ACC112 (cell line): ENCODE data around the gene DGKB.

Experiments
- H2AFZ ChIP-seq: fragments of 200-600 bp; sonication (generic); one replicate; pipeline ENCODE4 v1.6.0; 2017; ENCODE audit warnings: antibody characterized with exemption, low read length; ENCODE audit not compliant: unreplicated experiment
- H3K27ac ChIP-seq: fragments of 200-600 bp; sonication (generic); 2 replicates; pipeline ENCODE4 v1.5.1; 2014; ENCODE audit warnings: low read depth, mild to moderate bottlenecking, antibody characterized with exemption, low read length, moderate library complexity
- H3K27me3 ChIP-seq: fragments of 200-600 bp; sonication (generic); 2 replicates; pipeline ENCODE4 v1.6.1; 2014; ENCODE audit warnings: mild to moderate bottlenecking, antibody characterized with exemption, low read length, moderate library complexity, mixed read lengths; ENCODE audit not compliant: insufficient read depth
- H3K36me3 ChIP-seq: fragments of 200-600 bp; sonication (generic); 2 replicates; pipeline ENCODE4 v1.6.1; 2016; ENCODE audit warnings: mild to moderate bottlenecking, antibody characterized with exemption, low read length, moderate library complexity, mixed read lengths; ENCODE audit not compliant: insufficient read depth
- H3K4me1 ChIP-seq: fragments of 200-600 bp; sonication (generic); one replicate; pipeline ENCODE4 v1.6.1; 2016; ENCODE audit warnings: low read length, mixed read lengths; ENCODE audit not compliant: insufficient read depth, unreplicated experiment, control insufficient read depth
- H3K4me3 ChIP-seq: fragments of 200-600 bp; sonication (generic); 2 replicates; pipeline ENCODE4 v1.5.1; 2014; ENCODE audit warnings: mild to moderate bottlenecking, low read depth, low read length
- H3K79me2 ChIP-seq: fragments of 200-600 bp; sonication (generic); one replicate; pipeline ENCODE4 v1.6.0; 2016; ENCODE audit warnings: low read length; ENCODE audit not compliant: control insufficient read depth, unreplicated experiment, insufficient read depth

Gene DGKB

GRCh38 chr7:14604606-14605005 is 297.9 kb downstream of the DGKB start:
- no peaks in the 10 kb centered on the region for H3K79me2 ChIP-seq
- no peaks in the 10 kb centered on the region for H3K36me3 ChIP-seq
- H3K27ac ChIP-seq = no peak overlapping the region
- H3K27me3 ChIP-seq = no peaks in the 10 kb centered on the region
- peaks cover 8% of the 10 kb centered on the region for H3K4me1 ChIP-seq
- H3K4me3 ChIP-seq = no peak overlapping the region
- H2AFZ ChIP-seq = peak overlapping the region; percentile 62

GRCh38 chr7:14602851-14603250 is 299.7 kb downstream of the DGKB start:
- H2AFZ ChIP-seq = no peak overlapping the region
- H3K27ac ChIP-seq = no peak overlapping the region
- H3K36me3 ChIP-seq = no peaks in the 10 kb centered on the region
- H3K27me3 ChIP-seq = no peaks in the 10 kb centered on the region
- no peaks in the 10 kb centered on the region for H3K79me2 ChIP-seq
- H3K4me1 ChIP-seq = peaks cover 13% of the 10 kb centered on the region
- no peak overlapping the region for H3K4me3 ChIP-seq

GRCh38 chr7:14600766-14601367 is 301.7 kb downstream of the DGKB start:
- no peak overlapping the region for H3K27ac ChIP-seq
- no peak overlapping the region for H3K4me3 ChIP-seq
- H3K4me1 ChIP-seq = peaks cover 25% of the 10 kb centered on the region
- no peaks in the 10 kb centered on the region for H3K27me3 ChIP-seq
- no peaks in the 10 kb centered on the region for H3K36me3 ChIP-seq
- no peaks in the 10 kb centered on the region for H3K79me2 ChIP-seq
- H2AFZ ChIP-seq = no peak overlapping the region

- H3K27me3 ChIP-seq = no peaks in the 10 kb centered on the region
- H3K4me1 ChIP-seq = peaks cover 18% of the 10 kb centered on the region
- no peaks in the 10 kb centered on the region for H3K36me3 ChIP-seq
- no peak overlapping the region for H3K27ac ChIP-seq
- H2AFZ ChIP-seq = no peak overlapping the region
- H3K79me2 ChIP-seq = no peaks in the 10 kb centered on the region
- no peak overlapping the region for H3K4me3 ChIP-seq
Observed at GRCh38 chr7:14598978-14599377, 303.6 kb downstream of the DGKB start.

GRCh38 chr7:14596421-14596820 is 306.1 kb downstream of the DGKB start:
- peak overlapping the region; percentile 77 for H2AFZ ChIP-seq
- peaks cover 18% of the 10 kb centered on the region for H3K4me1 ChIP-seq
- H3K4me3 ChIP-seq = no peak overlapping the region
- no peaks in the 10 kb centered on the region for H3K27me3 ChIP-seq
- no peaks in the 10 kb centered on the region for H3K36me3 ChIP-seq
- H3K27ac ChIP-seq = no peak overlapping the region; the same call in 1 of the 2 replicates
- H3K79me2 ChIP-seq = no peaks in the 10 kb centered on the region

- no peaks in the 10 kb centered on the region for H3K4me1 ChIP-seq
Observed at GRCh38 chr7:14590206-14590605, 312.3 kb downstream of the DGKB start.

GRCh38 chr7:14585232-14585631 is 317.3 kb downstream of the DGKB start:
- Histone ChIP-seq H3K4me3 (no peak overlapping the region), H3K79me2 (no peaks in the 10 kb centered on the region), H2AFZ (no peak overlapping the region)

More at GRCh38 chr7:14590206-14590605, 312.3 kb downstream of the DGKB start:
- Histone ChIP-seq H3K36me3 (no peaks in the 10 kb centered on the region), H3K4me3 (no peak overlapping the region), H3K27me3 (no peaks in the 10 kb centered on the region), H3K27ac (no peak overlapping the region), H2AFZ (no peak overlapping the region), H3K79me2 (no peaks in the 10 kb centered on the region)

GRCh38 chr7:14583518-14583917 is 319.0 kb downstream of the DGKB start:
- Histone ChIP-seq H3K36me3 (no peaks in the 10 kb centered on the region), H3K27me3 (no peaks in the 10 kb centered on the region), H3K4me1 (no peaks in the 10 kb centered on the region)

More at GRCh38 chr7:14585232-14585631, 317.3 kb downstream of the DGKB start:
- Histone ChIP-seq H3K36me3 (no peaks in the 10 kb centered on the region), H3K27me3 (no peaks in the 10 kb centered on the region), H3K27ac (no peak overlapping the region), H3K4me1 (no peaks in the 10 kb centered on the region)

GRCh38 chr7:14582010-14582409 is 320.5 kb downstream of the DGKB start:
- H2AFZ ChIP-seq = no peak overlapping the region
- no peaks in the 10 kb centered on the region for H3K27me3 ChIP-seq
- H3K27ac ChIP-seq = no peak overlapping the region
- H3K4me3 ChIP-seq = no peak overlapping the region
- H3K4me1 ChIP-seq = no peaks in the 10 kb centered on the region
- no peaks in the 10 kb centered on the region for H3K36me3 ChIP-seq
- no peaks in the 10 kb centered on the region for H3K79me2 ChIP-seq

More at GRCh38 chr7:14583518-14583917, 319.0 kb downstream of the DGKB start:
- Histone ChIP-seq H3K79me2 (no peaks in the 10 kb centered on the region), H3K4me3 (no peak overlapping the region), H2AFZ (no peak overlapping the region), H3K27ac (no peak overlapping the region)

GRCh38 chr7:14579971-14580370 is 322.6 kb downstream of the DGKB start:
- H3K27ac ChIP-seq = no peak overlapping the region
- no peaks in the 10 kb centered on the region for H3K79me2 ChIP-seq
- H2AFZ ChIP-seq = peak overlapping the region; percentile 29
- H3K36me3 ChIP-seq = no peaks in the 10 kb centered on the region
- H3K4me3 ChIP-seq = no peak overlapping the region
- no peaks in the 10 kb centered on the region for H3K27me3 ChIP-seq
- no peaks in the 10 kb centered on the region for H3K4me1 ChIP-seq

GRCh38 chr7:14576578-14576977 is 326.0 kb downstream of the DGKB start:
- no peak overlapping the region for H3K4me3 ChIP-seq
- H3K27ac ChIP-seq = no peak overlapping the region
- H3K4me1 ChIP-seq = no peaks in the 10 kb centered on the region
- H2AFZ ChIP-seq = no peak overlapping the region
- no peaks in the 10 kb centered on the region for H3K79me2 ChIP-seq
- no peaks in the 10 kb centered on the region for H3K36me3 ChIP-seq
- no peaks in the 10 kb centered on the region for H3K27me3 ChIP-seq
